Thyroid gland (tissue), 4 donors: ENCODE data around the gene PLA2G2C. TPM values are rescaled to one million over a fixed set of nuclear protein-coding genes. Genes with fewer than 3 reads are reported as not detected.

ENCODE experiments used
- DNase-seq, 2 donors: peaks; one replicate each; pipeline ENCODE4 v3.0.0-alpha.2; 2019
- H3K27ac ChIP-seq, 3 donors: fragments of 200-600 bp; sonication (generic); 1 replicate in 2 of 3; 2 replicates in 1 of 3; pipeline ENCODE4 v1.5.1; 2016 to 2019; ENCODE audit warnings: mild to moderate bottlenecking in 1 of 3, moderate library complexity in 1 of 3
- H3K27me3 ChIP-seq: fragments of 200-600 bp; sonication (generic); one replicate; pipeline ENCODE4 v1.5.1; 2019
- H3K36me3 ChIP-seq, 2 donors: fragments of 200-600 bp; sonication (generic); one replicate each; pipeline ENCODE4 v1.5.1; 2016 to 2019
- H3K4me1 ChIP-seq, 2 donors: fragments of 200-600 bp; sonication (generic); one replicate each; pipeline ENCODE4 v1.5.1; 2017 to 2019
- H3K4me3 ChIP-seq, 3 donors: fragments of 200-600 bp; sonication (generic); replicated peaks in 1 of 3; 1 replicate in 2 of 3; 2 replicates in 1 of 3; pipeline ENCODE4 v1.5.1; 2016; ENCODE audit warnings: mild to moderate bottlenecking in 1 of 3
- H3K9me3 ChIP-seq: fragments of 200-600 bp; sonication (generic); one replicate; pipeline ENCODE4 v1.5.1; 2017
- CTCF ChIP-seq, 6 experiments: fragments of 200-600 bp in 3 of 6; fragments of 450-650 bp in 3 of 6; sonication (generic) in 3 of 6; IDR thresholded peaks; one replicate each; pipeline ENCODE4 v1.5.1; 2016 to 2019; ENCODE audit warnings: antibody characterized with exemption in 6 of 6, mild to moderate bottlenecking in 2 of 6, inconsistent platforms in 1 of 6, moderate library complexity in 1 of 6
- POLR2A ChIP-seq, 2 donors: fragments of 450-650 bp; IDR thresholded peaks; one replicate each; pipeline ENCODE4 v1.6.1; 2017; ENCODE audit warnings: antibody characterized with exemption in 2 of 2, mild to moderate bottlenecking in 2 of 2, moderate library complexity in 1 of 2
- WGBS, 2 donors: methylation state at CpG; one replicate each; pipeline ENCODE4 v1.1.5; 2017; 5-methylcytosine and 5-hydroxymethylcytosine counted together
- intact Hi-C: fragments of 100-400 bp; cut with DNase I; formaldehyde crosslinking; loops from one replicate; pipeline ENCODE4 v1.15.1; 2023
- total RNA-seq, 4 donors: library from RNA; depleted of rRNA; stranded (reverse); fragments of >200 nt; gene quantifications; one replicate each; pipeline ENCODE4 v1.2.3, GENCODE V29; 2016

Gene PLA2G2C
- total RNA-seq, 4 donors from 2014 or later = not detected

- Histone ChIP-seq H3K9me3 (no peaks in the 10 kb centered on the region), H3K4me3 (no peak overlapping the region), H3K36me3 (no peaks in the 10 kb centered on the region), H3K27me3 (no peaks in the 10 kb centered on the region), H3K27ac (no peak overlapping the region), H3K4me1 (no peaks in the 10 kb centered on the region)
- no peak for DNase-seq
- no peak for TF ChIP-seq CTCF (IDR thresholded peaks at IDR 0.05)
- no peak for TF ChIP-seq POLR2A (IDR thresholded peaks at IDR 0.05)
- intact Hi-C loops = no loop called here
- WGBS, 2 donors = 84 to 87% methylated on average over 11 to 13 of the region's 13 CpGs
Observed at GRCh38 chr1:20178634-20179370, 7.5 kb downstream of the PLA2G2C start.

- H3K27me3 ChIP-seq = no peaks in the 10 kb centered on the region
- no peak for TF ChIP-seq CTCF (IDR thresholded peaks at IDR 0.05)
- TF ChIP-seq POLR2A (IDR thresholded peaks at IDR 0.05) = no peak
- DNase-seq = no peak
Observed at GRCh38 chr1:20174937-20175666, 11.2 kb downstream of the PLA2G2C start.

GRCh38 chr1:20172033-20172590 lies 14.2 kb downstream of the PLA2G2C start:
- H3K27me3 ChIP-seq = no peaks in the 10 kb centered on the region

More at GRCh38 chr1:20174937-20175666, 11.2 kb downstream of the PLA2G2C start:
- WGBS, 2 donors = 61 to 62% methylated on average over 9 of the region's 9 CpGs
- no peak overlapping the region for H3K4me3 ChIP-seq
- H3K36me3 ChIP-seq = no peaks in the 10 kb centered on the region
- no peaks in the 10 kb centered on the region for H3K9me3 ChIP-seq
- intact Hi-C loops = no loop called here
- H3K27ac ChIP-seq = no peak overlapping the region
- H3K4me1 ChIP-seq = no peaks in the 10 kb centered on the region

GRCh38 chr1:20169932-20170331 lies 16.4 kb downstream of the PLA2G2C start:
- no peaks in the 10 kb centered on the region for H3K9me3 ChIP-seq
- no peak overlapping the region for H3K27ac ChIP-seq
- intact Hi-C loops = no loop called here
- H3K4me1 ChIP-seq = no peaks in the 10 kb centered on the region
- no peak for DNase-seq
- no peaks in the 10 kb centered on the region for H3K36me3 ChIP-seq
- TF ChIP-seq CTCF (IDR thresholded peaks at IDR 0.05) (no peak), POLR2A (IDR thresholded peaks at IDR 0.05) (no peak)
- 83 to 89% methylated on average over 5 of the region's 5 CpGs for WGBS, 2 donors
- no peak overlapping the region for H3K4me3 ChIP-seq
- no peaks in the 10 kb centered on the region for H3K27me3 ChIP-seq

More at GRCh38 chr1:20172033-20172590, 14.2 kb downstream of the PLA2G2C start:
- no peak for DNase-seq
- TF ChIP-seq POLR2A (IDR thresholded peaks at IDR 0.05) (no peak), CTCF (IDR thresholded peaks at IDR 0.05) (no peak)
- intact Hi-C loops = no loop called here
- H3K27ac ChIP-seq = no peak overlapping the region
- no peaks in the 10 kb centered on the region for H3K9me3 ChIP-seq
- H3K36me3 ChIP-seq = no peaks in the 10 kb centered on the region
- no peaks in the 10 kb centered on the region for H3K4me1 ChIP-seq
- WGBS, 2 donors = 91 to 95% methylated on average over 12 of the region's 12 CpGs
- H3K4me3 ChIP-seq = no peak overlapping the region
